HCEC 1CT (cell line): ENCODE data around the gene PHKB.
"Not testable (repeated sequence)": the region's sequence is repeated elsewhere in the genome, so short reads cannot be mapped to it uniquely, and the experiment has no call there.

ENCODE experiments used
- DNase-seq: peaks from one replicate; pipeline ENCODE4 v3.0.0-alpha.2; 2017

PHKB gene

GRCh38 chr16:47507701-47508100, 46.6 kb downstream of the PHKB start:
- DNase-seq, result no peak

GRCh38 chr16:47511882-47512281, 50.8 kb downstream of the PHKB start:
- no peak for DNase-seq

DNA sequence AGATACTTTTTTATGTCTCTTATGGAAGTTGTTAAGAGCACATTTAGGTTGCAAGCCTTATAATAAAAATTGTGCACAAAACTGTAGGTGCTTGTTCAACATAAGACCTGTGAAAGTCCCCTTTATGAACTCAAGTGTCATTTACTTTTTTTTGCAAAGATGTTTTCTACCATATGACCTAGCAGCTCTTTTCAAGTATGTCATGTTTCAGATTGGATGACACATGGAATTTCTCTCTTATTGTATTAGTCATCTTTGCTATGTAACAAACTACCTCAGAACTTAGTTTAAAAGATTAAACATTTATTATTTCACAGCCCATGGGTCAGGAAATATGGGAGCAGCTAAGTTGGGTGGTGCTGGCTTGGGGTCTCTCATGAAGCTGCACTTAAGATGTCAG, 57.9 kb downstream of the PHKB start:
- peak; percentile 23 for DNase-seq

DNA sequence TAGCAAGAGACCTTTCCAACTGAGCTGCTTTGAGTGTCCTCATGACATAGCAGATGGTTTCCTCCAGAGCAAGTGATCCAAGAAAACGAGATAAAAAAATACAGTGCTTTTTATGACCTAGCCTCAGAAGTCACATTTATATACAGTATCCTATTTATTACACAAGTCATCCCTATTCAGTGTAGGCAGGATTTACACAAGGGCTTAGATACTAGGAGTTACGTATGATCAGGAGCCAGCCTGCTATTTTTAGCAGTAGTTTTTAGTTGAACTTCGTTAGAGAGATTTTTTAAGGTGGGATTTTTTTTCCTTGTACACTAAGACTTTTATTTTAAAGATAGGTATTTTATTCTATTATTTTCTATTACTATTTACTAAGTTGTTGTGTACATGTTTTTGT, 58.4 kb downstream of the PHKB start:
- no peak for DNase-seq

- no peak for DNase-seq
Measured at GRCh38 chr16:47519996-47520679, 59.0 kb downstream of the PHKB start.

- DNase-seq, result no peak
Measured at GRCh38 chr16:47523342-47524006, 62.3 kb downstream of the PHKB start.

- no peak for DNase-seq
Measured at GRCh38 chr16:47524007-47524405, 62.9 kb downstream of the PHKB start.

- no peak for DNase-seq
Measured at GRCh38 chr16:47528431-47528830, 67.3 kb downstream of the PHKB start.

DNA sequence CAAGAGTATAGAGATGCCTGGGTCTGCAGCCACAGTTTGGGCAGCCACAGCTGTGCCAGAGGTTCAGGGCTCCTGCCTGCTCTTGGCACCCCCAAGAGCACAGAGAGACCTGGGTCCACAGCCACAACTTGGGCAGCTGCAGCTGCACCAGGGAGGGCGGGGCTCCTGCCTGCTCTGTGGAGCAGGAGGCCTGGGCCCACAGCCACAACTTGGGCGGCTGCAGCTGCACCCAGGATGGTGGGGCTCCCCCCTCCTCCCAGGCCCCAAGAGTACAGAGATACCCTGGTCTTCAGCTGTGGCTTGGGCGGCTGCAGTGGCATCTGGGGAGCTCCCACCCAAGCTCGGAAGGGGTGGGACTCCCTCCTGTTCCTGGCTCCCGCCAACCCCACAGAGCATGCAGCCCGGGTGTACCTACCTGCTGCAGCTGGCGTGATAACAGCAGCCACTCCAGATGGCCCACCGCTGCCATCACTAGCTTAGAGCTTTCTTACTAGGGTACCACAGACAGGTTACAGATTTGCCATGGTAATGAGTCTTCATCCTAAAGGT, 72.7 kb downstream of the PHKB start:
- DNase-seq, result no peak

GRCh38 chr16:47538472-47538871, 77.3 kb downstream of the PHKB start:
- no peak for DNase-seq

DNA sequence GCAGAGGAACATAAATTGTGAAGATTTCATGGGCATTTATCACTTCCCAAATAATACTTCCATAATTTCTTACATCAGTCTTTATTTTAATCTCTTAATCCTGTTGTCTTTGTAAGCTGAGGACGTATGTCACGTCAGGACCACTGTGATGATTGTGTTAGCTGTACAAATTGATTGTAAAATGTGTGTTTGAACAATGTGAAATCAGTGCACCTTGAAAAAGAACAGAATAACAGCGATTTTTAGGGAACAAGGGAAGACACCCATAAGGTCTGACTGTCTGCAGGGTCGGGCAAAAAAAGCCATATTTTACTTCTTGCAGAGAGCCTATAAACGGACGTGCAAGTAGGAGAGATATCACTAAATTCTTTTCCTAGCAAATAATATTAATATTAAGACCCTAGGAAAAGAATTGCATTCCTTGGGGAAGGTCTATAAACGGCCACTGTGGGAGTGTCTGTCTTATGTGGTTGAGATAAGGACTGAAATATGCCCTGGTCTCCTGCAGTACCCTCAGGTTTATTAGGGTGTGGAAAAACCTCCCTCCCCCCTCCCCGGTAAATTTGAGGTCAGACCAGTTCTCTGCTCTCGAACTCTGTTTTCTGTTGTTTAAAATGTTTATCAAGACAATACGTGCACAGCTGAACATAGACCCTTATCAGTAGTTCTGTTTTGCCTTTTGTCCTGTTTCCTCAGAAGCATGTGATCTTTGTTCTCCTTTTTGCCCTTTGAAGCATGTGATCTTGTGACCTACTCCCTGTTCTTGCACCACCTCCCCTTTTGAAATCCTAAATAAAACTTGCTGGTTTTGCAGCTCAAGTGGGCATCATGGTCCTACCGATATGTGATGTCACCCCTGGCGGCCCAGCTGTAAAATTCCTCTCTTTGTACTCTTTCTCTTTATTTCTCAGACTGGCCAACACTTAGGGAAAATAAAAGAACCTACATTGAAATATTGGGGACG, 78.9 kb downstream of the PHKB start:
- not testable (repeated sequence) for DNase-seq

- DNase-seq, result not testable (repeated sequence)
Measured at GRCh38 chr16:47541135-47541534, 80.0 kb downstream of the PHKB start.

- not testable (repeated sequence) for DNase-seq
Measured at GRCh38 chr16:47544255-47544654, 83.1 kb downstream of the PHKB start.

- not testable (repeated sequence) for DNase-seq
Measured at GRCh38 chr16:47551185-47551584, 90.1 kb downstream of the PHKB start.

- DNase-seq, result not testable (repeated sequence)
Measured at GRCh38 chr16:47551767-47552166, 90.6 kb downstream of the PHKB start.

GRCh38 chr16:47553853-47554564, 92.9 kb downstream of the PHKB start:
- DNase-seq, result no peak

GRCh38 chr16:47554587-47554986, 93.5 kb downstream of the PHKB start:
- not testable (repeated sequence) for DNase-seq

- DNase-seq, result no peak
Measured at GRCh38 chr16:47561286-47561685, 100.2 kb downstream of the PHKB start.

- no peak for DNase-seq
Measured at GRCh38 chr16:47562366-47562765, 101.2 kb downstream of the PHKB start.

- peak; percentile 80 for DNase-seq
Measured at GRCh38 chr16:47565454-47565853, 104.3 kb downstream of the PHKB start.

DNA sequence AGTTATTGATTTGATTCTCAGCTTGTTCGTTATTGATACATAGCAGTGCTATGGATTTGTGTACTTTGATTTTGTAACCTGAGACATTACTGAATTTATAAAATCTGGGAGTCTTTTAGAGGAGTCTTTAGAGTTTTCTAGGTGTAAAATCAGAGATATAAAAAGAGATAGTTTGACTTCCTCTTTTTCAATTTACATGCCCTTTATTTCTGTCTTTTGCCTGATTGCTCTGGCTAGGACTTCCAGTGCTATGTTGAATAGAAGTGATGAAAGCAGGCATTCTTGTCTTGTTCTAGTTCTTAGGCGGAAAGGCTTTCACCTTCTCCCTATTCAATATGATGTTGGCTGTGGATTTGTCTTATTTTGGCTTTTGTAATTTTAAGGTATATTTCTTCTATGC, 106.2 kb downstream of the PHKB start:
- DNase-seq, result no peak

GRCh38 chr16:47568351-47568750, 107.2 kb downstream of the PHKB start:
- DNase-seq, result no peak

DNA sequence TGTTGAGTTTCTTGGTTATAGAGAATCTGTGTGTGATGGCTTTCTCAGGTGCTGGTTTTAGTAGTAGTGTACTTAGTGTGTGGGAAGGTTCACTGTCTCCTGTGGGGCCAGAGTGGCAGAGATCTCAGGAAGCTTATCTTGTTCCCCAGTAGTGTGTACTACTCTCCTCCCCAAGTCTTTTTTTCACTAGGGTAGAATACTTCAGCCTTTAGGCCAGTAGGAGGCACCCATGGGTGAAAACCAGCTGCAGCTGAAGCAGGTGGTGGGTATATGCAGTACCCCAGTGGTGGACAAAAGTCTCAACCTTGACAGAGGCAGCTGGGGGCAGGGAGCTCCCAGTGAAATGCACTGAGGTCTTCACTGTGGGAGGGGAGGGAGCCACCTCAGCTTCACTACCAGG, 109.9 kb downstream of the PHKB start:
- DNase-seq, result no peak
